HG02840 (cell line): ENCODE results near the gene UST.
"Not testable (repeated sequence)": the region's sequence is repeated elsewhere in the genome, so short reads cannot be mapped to it uniquely, and the experiment has no call there.

Source experiments
- ATAC-seq: cut with Tn5 transposase; IDR thresholded peaks from one replicate; pipeline ENCODE4 v1.9.1; 2021; ENCODE audit warnings: mild to moderate bottlenecking, moderate library complexity, moderate number of reproducible peaks; ENCODE audit not compliant: unreplicated experiment, low FRiP score

Gene UST

DNA sequence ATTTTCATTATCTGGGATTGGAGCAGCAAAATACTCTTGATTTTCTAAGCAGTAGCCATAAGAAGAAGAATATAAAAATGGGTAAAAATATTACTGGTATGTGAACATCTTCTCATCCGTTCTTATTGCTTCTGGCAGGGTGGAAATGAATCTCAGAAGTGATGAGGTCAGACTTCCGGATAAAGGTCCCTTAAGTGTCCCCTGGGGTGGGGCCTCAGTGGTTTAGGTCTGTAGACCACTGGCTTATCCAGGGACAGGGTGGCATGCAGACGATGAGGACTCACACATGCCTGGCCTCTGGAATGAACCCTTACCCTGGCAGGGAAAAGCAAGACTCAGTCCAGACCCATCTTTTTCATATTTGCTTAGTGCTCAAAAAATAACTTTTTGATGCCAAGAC, 143.3 kb downstream of the UST start:
- no peak for ATAC-seq

DNA sequence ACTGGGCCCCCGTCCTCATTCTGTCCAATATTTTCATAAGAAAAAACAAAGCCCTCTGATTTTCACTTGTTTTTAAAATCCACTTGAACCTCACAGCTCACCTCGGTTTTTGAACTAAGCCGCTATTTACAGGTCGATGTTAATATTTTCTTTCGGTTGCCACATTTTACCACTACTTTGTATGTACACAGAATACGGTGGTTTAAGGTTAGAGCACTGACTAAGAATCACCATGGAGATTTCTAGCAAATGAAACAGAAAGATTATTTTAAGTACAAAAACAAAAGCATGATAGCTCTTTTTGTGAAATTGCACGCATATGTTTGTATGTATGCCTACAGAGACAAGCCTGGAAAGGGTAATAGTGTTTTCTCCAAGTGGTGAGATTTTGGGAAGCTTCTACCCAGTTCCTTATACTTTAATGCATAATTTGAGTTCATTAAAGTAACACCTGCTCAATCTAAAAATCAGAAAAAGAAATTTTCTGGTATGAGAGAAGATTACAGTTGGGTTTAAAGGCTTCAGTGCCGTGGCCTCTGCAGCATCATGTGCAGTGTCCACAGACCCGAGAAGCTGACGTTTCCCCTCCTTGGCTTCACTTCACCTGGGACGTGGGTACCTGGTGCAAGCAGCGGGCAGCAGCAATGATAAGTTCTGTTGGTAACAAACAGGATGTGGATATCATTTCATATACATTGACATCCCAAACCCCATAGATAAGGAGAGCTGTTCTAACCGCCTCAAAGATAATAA, 144.0 kb downstream of the UST start:
- no peak for ATAC-seq

DNA sequence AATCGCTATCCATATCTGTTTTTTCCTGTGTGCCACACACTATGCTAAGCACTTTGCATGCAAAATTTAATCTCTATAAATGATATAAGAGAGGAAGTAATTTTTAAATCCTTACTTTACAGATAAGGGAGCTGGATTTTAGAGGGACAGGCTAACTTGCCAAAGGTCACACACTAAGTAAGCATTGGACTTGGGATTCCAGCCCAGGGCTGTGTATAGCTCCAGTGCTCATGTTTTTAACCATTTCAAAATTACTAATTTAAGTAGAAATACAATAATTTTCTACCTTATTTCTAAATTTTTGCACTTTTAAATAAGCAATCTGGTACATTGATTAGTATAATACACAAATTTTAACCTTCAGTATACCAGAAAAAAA, 144.6 kb downstream of the UST start:
- ATAC-seq = no peak

DNA sequence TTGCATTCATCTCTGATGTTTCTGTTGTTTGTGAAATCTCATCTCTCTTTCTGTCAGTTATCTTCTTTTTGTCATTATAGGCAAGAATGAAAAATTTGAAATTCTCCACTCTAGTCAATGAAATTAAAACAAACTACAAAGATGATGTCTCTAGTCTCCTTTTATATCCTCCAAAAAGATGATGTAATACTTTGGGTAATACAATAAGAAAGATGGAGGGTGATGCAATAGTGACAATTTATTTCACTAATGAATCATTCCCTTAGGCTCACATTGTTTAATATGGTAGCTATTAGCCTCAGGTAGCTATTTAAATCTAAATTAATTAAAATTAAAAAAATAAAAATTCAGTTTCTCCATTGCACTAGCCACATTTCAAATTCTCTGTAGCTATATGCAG, 145.4 kb downstream of the UST start:
- ATAC-seq = no peak

DNA sequence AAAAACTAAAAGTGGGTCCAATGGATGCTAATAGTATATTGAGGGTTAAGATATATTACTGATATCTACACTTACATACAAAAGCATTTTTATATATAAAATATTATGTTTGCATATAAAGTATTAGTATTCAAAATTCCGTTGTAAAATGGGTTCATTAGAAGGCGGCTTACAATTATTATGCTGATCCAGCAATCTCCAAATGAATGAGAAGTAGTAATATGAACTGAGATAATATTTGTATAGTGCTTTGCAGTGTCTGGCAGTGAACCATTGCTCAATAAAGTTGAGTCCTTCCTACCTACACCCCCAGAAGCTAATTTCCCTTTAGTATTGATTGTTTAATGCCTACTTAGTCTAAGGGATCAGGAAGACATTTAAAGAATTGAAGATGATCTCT, 146.2 kb downstream of the UST start:
- no peak for ATAC-seq

DNA sequence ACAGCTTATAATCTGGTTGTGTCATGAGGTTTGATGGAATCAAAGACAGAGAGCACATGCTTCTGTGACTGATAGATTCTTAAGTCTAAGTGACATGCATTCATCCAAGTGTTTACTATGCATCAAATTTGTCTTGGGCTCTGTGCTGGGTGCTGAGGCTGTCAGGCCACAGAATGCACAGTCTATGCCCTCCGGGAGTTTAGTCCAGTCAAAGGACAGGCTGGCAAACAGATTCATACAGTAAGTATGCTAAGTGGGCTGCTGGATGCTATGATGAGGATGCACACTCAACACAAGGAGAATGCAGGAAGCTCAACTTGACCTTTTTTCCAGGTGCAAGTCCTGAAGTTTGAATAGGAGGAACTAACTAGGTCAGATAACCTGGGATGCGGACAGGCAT, 146.7 kb downstream of the UST start:
- ATAC-seq = no peak

DNA sequence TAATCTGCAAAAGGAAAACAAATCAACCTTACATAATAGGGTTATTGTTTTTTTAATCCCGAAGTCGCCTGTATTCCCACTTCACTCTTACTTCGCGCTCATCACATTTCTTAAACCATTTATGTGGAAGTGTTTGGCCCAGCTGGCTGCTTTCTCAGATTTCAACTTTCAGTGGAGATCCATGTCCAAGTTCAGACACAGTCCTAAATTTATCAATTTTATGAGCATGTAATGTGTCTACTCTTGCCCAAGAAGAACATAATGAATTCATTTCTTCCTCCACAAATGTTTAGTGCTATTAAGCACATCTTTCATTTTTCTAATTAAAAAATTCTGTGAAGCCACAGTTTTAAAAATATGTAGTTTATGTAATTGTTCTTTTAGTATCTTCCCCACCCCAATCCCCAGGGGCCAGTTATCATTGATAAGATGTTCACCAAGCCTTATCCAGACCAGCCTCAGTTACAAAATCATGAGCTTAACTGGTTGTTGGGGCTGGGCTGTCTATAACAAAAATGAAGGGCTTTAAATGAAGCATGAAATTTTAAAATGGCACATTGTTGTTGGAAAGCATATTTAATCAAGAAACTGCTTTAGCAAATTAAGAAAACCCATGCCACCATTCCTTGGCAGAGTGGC, 151.7 kb downstream of the UST start:
- ATAC-seq = no peak

DNA sequence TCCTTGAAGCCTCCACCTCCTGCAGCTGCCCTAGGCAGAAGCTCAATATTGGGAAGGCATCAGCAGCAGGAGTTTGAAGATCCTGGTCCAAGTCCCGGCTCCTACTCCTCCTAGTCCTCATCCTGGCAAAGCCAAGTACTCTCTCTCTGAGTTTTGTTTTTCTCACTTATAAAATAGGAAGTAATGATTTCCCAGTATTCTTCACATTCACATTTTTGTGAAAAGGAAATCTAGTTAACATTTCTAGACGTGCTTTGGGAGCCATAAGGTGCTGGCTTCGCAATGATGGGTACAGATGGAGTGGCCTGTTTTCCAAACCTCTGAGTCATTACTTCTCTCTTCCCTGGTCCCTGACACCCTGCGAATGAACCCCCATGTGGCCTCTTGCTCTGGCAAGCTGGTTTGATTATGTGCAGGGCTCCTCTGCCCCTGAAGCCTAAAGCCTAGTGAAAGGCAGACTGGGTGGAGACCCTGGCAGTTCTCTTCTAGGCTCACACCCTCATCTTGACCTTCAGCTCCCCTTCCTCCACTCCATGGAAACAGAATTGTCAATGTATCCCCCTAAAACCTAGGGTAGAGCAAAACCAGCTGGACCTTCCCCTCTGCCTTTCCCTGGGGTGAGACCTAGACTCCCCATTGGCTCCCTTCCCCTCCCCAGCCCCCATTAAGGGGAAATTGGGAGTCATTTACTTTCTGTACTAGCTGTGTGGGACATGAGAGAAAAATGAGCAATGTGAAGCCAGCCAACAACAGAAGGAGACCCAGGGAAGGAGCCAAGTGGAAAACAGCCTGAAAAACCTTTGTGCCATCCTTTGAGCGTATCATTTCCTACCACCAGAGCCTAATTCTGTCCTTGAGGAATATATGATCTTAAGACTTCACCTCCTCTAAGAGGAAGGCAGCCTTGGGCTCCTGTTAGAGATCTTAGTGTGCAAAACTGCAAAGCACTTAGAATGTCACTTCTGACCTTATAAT, 158.4 kb downstream of the UST start:
- ATAC-seq = no peak

DNA sequence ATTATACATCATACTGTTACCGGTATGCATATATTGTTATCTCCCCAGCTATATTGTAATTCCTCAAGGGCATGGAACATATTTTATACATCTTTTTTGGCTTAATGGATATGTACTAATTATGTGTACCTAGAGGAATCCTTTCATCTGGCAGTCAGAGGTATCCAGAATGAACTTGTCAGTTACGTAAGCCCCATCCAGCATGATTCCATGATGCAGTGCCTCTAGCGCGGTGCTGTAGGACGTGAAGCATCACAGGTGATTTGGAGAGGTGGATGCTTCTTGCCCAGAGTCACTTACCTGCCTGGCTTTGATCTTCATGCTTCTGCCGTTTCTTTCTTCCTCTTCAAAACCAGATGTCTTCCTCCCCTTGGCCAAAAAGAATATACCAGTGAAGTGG, 159.1 kb downstream of the UST start:
- no peak for ATAC-seq

DNA sequence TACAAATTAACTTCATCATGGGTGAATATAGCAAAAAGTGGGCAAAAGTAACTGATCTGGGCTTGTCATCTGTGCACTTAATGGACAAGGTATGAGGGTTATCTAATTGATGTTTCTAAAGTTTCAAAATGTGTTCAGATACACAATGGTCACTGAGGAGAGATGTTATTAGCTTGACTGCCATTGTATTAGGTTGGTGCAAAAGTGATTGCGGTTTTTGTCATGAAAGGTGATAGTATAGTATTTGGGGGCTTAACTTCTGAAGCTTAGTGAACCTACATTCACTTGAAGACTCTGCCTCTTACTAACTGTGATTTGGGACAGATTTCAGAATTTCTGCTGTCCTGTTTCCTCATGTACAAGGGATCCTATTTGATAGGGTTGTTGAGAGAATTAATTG, 159.6 kb downstream of the UST start:
- no peak for ATAC-seq

DNA sequence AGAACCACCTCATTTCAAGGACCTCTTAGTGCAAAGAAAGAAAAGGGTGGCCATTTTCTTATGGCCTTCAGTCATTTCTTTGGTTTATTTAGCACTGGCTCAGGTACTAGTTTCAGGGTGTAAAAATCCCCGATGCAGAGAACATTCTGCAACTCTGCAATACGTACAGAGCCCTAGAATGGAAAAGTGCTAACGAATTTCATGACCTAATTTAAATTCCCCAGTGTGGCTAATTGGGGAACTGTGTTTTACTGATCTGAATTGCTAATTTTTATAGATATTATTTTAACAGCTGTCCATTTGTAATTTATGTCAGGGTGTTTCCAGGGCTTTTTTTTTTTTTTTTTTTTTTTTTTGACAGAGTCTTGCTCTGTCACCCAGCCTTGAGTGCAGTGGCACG, 160.7 kb downstream of the UST start:
- no peak for ATAC-seq

DNA sequence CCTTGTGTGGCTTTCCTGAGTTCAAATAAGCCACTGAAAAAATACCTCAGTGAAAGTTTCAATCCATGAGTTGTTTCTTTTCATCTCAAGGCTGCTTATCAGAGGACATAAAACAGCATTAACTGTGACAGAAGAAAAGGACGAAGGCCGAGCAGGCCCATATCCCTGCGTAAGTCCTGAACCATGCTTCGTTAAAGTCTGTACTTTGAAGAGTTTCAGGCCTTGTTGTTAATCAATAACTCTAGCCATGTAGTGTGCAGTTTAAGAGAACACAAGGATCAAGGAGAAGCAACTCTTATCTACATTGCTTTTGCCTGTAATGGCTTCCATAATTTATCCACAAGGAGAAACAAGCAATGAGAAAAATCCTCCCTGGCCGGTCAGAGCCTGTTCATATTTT, 165.4 kb downstream of the UST start:
- no peak for ATAC-seq

DNA sequence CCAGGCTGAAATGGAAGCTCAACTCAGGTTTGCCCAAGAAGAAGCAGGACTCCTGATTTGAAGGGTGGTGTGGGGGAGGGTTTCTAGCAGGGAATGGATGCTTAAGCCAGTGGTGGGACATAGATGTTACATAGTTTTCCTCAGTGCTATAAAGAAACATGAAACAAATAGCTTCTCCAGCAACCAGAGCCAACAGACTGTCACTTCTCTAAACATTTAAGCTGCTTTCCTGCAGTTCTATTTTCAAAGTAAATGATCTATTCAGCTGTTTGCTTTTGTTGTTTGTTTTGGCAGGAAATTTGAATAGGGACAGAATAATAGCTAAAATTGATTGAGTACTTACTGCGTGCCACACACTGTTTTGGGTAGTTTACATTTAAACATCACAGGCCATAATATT, 169.0 kb downstream of the UST start:
- no peak for ATAC-seq

DNA sequence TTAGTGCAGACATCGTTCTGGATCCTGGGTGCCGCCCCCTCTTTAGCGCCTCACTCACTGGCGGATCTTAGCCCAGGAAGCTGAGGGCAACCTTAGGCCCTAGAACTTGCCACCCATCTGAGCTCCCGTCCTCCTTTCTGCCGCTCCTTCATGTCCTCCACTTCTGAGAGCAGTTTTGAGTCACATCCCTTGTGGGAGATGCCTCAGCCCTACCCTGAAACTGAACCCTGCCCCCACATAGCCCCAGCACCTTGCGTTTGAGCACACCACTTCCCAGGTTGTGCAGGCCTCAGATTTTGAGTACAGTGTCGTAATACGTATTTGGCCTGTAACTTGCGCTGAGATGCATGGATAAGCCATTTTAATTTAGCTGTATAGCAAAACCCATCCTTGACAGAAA, 169.7 kb downstream of the UST start:
- ATAC-seq = not testable (repeated sequence)

DNA sequence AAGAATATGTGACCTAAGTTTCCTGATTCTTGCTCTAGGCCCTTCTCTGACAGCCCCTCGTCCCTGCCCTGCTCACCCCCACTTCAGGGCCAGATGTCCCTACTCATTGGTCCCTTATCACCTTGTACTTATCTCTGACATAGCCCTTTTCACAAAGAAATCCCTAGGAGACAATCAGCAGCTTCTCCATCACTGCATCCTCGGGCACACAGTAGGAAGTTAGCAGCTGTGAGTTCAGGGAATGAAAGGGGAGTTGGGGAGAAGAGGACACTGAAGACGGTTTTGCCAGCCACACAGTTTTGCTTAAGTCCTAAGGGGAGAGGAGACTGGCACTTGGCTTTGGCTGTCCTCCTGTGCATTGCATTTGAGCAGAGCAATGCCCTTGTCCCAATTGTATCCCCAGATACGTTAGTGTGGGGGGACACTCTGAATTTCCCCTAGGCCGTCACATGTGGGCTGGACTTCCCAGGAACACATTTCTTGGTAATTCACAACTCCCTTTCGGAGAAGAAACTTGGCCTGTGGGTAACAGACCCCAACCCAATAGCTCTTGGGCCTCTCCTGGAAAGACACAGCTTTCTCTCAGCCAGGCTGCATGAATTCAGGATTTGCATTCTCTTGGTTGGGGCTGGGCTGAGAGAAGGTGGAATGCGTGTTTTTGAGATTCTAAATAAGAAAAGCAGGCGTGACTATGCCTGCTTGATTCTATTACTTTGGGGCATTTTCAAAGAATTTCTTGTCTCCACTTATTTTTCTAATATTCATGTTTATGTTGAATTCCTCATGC, 177.6 kb downstream of the UST start:
- ATAC-seq = no peak

DNA sequence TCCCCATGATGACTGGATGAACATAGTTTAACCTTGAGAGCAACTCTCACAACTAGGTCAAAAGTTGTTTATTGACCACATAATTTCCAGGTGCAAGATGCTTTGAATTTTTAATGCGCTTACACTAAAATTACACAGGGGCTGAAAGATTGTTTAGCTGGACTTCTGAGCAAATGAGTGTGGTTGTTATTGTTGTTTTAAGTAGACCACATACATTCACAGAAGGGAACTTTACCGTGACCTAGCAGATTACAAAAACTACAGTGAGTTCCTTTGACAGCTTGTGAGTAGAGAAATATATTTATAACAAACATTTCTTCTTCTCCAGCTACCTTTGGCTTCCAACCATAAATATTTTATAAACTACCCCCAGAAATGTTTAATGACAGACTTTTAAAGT, 178.9 kb downstream of the UST start:
- no peak for ATAC-seq

DNA sequence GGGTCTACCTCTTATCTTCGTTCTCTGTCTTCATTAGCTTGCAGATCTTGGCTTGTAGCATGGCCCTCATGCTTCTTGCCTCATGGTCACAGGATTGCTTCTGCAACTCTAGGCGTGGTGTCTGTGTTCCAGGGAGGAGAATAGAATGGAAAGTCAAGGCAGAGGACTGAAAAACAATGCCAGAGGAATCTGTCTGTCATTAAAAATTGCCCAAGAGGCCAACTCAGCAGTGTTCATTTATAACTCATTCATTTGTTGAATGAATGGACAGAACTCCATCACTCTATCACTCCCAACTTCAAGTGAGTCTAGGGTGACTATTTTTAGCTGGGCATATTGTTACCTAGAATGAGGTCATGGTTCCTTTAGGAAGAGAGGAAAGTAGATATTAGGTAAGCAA, 179.6 kb downstream of the UST start:
- ATAC-seq = no peak

DNA sequence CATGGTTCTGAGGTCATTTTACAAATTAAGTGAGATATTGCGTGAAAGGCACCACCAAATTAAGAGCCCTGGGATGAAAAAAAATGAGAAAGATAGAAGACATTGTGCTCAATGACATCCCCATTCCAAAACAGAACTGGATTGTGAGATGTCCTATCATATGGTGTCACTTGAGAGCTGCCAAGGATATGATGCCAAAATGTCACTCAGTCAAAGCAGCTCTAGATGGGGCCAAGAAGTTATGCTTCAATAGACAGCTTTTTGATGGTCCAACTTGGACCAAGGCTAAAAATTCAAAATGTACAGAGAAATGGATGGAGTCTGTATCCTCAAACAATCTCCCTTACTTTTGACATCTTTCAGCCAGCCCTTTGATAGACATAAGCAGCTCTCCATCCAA, 180.8 kb downstream of the UST start:
- no peak for ATAC-seq

DNA sequence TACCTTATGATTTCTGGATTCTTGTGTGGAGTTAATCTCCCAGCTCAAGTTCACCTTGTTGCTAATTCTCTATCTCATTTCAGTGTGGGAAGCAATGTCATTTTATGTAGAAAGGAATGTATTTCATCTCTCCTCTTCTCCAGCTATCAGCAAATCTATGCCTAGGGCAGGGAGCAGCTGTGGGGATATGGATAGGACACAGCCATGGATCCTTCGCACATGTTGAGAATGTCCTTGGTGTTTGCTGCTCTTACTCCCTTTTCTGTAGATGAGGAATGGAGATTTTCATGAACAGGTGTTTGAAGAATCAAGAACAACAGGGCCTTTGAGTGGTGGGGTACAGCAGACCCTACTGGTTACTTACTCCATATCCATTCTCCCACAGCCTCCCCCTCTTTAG, 182.0 kb downstream of the UST start:
- no peak for ATAC-seq

DNA sequence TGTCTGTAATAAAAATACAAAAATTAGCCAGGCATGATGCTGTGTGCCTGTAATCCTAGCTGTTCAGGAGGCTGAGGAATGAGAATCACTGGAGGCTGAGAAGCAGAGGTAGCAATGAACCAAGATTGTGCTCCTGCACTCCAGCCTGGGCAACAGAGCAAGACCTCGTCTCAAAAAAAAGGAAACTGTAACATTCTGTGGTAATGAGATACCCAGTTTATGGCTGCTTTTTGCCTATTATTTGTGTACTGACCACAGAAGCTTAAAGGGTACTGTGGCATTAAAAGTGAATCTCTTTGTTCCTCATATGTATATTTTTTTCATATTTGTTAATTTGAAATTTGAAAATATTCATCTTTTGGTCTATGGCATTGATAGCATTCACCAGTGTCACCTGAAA, 185.4 kb downstream of the UST start:
- ATAC-seq = no peak

DNA sequence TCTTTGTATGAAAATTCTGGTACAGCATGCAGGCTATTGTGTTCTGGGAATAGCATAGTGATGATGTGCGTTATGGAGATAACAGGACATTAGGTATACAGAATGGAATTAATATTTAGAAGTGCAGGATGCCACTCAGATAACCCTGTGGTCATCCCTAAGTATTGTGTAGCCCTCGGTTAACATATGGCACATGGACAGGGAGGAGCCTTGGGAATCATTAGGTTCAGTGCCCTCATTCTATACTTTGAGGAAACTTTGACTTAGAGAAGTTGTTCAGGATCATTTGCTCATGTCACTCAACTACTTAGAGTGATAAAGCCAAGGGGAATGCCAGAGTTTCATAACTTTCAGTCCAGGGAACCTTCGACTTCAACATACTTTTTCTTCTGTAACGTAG, 185.9 kb downstream of the UST start:
- ATAC-seq = no peak
